HCT116 (cell line): ENCODE data around the gene MADCAM1.

ENCODE experiments used
- JUND ChIP-seq: IDR thresholded peaks from 2 replicates; pipeline ENCODE4 v1.6.1; 2012
- POLR2A ChIP-seq: IDR thresholded peaks from 2 replicates; pipeline ENCODE4 v1.7.0; 2011; ENCODE audit warnings: borderline replicate concordance; ENCODE audit not compliant: insufficient read depth, insufficient read length; ENCODE audit errors: extremely low read depth
- POLR2AphosphoS5 ChIP-seq: IDR thresholded peaks from 2 replicates; pipeline ENCODE4 v1.6.1; 2011; ENCODE audit warnings: mild to moderate bottlenecking, low read depth, low read length, moderate library complexity
- RAD21 ChIP-seq: IDR thresholded peaks from 2 replicates; pipeline ENCODE4 v1.6.1; 2012; ENCODE audit warnings: low read depth, mild to moderate bottlenecking
- TF ChIP-seq, protein P1 (sequence below), 3 experiments: fragments of 200-600 bp in 1 of 3; sonication (generic) in 1 of 3; IDR thresholded peaks in 2 of 3; conservative IDR thresholded peaks in 1 of 3; 2 replicates each; pipeline ENCODE4 v1.5.1; 2012 to 2017; ENCODE audit warnings: low read depth in 2 of 3, low read length in 2 of 3, antibody characterized with exemption in 1 of 3, borderline replicate concordance in 1 of 3, control low read depth in 1 of 3, mild to moderate bottlenecking in 1 of 3, mixed read lengths in 1 of 3, mixed run types in 1 of 3, moderate library complexity in 1 of 3; ENCODE audit not compliant: insufficient read depth in 1 of 3
- TF ChIP-seq, protein P2 (sequence below): IDR thresholded peaks from 2 replicates; pipeline ENCODE4 v1.6.1; 2012; ENCODE audit warnings: low read depth

DNA sequence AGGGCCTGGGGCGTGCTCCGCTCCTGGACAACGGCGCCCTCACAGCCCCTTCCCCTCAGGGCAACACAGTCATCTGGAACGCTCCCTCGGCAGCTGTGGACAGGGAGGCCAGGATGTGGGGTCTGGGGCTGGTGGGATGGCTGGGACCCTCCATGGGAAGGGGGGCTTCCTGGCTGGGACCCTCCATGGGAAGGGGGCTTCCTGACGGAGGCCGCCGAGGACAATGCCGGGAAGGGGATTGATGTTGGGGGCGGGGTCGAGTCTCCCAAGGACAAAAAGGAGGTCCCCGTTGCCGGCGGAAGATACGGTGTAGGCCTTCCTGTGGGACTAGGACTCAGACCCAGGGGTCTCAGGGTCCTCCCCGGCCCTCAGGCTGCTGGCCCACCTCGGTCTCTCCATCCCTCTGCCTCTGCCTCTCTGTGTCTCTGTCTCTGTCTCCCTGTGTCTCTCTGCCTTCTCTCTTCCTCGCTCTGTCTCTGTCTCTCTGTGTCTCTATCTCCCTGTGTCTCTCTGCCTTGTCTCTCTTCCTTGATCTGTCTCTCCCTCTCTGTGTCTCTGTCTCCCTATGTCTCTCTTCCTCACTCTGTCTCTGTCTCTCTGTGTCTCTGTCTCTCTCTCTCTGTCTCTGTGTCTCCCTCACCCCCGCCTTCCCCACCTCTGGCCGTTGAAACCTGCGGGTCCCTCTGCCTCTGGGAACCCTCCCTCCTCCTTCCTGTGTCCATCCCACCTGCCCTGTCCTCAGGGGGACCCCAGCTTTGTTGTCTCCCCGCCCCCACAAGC lies 2.7 kb upstream of the MADCAM1 start:
- no peak for TF ChIP-seq RAD21
- TF ChIP-seq, protein P1, sequence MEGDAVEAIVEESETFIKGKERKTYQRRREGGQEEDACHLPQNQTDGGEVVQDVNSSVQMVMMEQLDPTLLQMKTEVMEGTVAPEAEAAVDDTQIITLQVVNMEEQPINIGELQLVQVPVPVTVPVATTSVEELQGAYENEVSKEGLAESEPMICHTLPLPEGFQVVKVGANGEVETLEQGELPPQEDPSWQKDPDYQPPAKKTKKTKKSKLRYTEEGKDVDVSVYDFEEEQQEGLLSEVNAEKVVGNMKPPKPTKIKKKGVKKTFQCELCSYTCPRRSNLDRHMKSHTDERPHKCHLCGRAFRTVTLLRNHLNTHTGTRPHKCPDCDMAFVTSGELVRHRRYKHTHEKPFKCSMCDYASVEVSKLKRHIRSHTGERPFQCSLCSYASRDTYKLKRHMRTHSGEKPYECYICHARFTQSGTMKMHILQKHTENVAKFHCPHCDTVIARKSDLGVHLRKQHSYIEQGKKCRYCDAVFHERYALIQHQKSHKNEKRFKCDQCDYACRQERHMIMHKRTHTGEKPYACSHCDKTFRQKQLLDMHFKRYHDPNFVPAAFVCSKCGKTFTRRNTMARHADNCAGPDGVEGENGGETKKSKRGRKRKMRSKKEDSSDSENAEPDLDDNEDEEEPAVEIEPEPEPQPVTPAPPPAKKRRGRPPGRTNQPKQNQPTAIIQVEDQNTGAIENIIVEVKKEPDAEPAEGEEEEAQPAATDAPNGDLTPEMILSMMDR (IDR thresholded peaks at IDR 0.05 in 2 of 3, conservative IDR thresholded peaks at IDR 0.05 in 1 of 3; ENCODE audit: borderline replicate concordance in 1 of 3, insufficient read depth in 1 of 3, low read depth in 2 of 3, low read length in 2 of 3), result no peak
- TF ChIP-seq, protein P2, sequence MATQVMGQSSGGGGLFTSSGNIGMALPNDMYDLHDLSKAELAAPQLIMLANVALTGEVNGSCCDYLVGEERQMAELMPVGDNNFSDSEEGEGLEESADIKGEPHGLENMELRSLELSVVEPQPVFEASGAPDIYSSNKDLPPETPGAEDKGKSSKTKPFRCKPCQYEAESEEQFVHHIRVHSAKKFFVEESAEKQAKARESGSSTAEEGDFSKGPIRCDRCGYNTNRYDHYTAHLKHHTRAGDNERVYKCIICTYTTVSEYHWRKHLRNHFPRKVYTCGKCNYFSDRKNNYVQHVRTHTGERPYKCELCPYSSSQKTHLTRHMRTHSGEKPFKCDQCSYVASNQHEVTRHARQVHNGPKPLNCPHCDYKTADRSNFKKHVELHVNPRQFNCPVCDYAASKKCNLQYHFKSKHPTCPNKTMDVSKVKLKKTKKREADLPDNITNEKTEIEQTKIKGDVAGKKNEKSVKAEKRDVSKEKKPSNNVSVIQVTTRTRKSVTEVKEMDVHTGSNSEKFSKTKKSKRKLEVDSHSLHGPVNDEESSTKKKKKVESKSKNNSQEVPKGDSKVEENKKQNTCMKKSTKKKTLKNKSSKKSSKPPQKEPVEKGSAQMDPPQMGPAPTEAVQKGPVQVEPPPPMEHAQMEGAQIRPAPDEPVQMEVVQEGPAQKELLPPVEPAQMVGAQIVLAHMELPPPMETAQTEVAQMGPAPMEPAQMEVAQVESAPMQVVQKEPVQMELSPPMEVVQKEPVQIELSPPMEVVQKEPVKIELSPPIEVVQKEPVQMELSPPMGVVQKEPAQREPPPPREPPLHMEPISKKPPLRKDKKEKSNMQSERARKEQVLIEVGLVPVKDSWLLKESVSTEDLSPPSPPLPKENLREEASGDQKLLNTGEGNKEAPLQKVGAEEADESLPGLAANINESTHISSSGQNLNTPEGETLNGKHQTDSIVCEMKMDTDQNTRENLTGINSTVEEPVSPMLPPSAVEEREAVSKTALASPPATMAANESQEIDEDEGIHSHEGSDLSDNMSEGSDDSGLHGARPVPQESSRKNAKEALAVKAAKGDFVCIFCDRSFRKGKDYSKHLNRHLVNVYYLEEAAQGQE, result no peak
- TF ChIP-seq POLR2A, result no peak
- TF ChIP-seq POLR2AphosphoS5, result no peak
- TF ChIP-seq JUND, result no peak
